Measurements from ENCODE around the gene RPL41. TPM values are rescaled to one million over a fixed set of nuclear protein-coding genes. Genes with fewer than 3 reads are reported as not detected.

RPL41 gene
- total and polyA plus RNA-seq, 9 of the 15 experiments (the other 6 are each of a cell fraction or from before 2014, with no cell fraction given): 3,403 to 11,276 (median 5,604) TPM

- peak; percentile 32 to 34; a peak in 1 of 4 replicates for TF ChIP-seq SIN3A (IDR thresholded peaks at IDR 0.05; ENCODE audit: borderline replicate concordance in 2 of 2, control insufficient read depth in 1 of 2, low read depth in 2 of 2, low read length in 2 of 2)
These were observed 41.8 kb downstream of the RPL41 start, which contains the start of gene MYL6 (continued) for GRCh38 chr12:56158029-56158925.

DNA sequence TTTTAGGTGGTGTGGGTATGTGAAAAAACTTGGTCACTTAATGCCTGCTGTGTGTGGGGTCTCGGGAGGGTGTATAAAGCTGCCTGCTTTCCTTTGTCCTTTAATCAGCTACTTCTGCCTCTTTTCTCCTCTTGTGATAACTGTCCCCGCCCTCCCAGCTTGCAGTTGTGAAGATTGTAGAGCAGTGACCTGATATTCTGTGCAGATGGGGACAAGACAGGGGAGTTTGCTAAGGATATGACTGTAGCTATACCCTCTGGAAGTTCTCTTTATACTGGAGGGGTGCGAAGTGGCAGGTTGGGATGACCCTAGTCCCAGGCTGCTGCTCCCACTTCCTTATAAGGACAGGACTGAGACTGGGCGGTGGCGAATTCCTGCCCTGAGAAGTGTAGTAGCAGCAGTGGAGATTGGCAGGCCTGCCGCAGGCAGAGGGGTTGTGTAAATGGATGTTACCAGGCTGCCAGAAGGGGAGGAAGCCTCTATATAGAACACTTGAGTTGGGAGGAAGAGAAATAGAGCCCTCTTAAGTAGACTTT is 42.6 kb downstream of the RPL41 start:
- peaks cover 40% of the 10 kb centered on the region for H3K79me2 ChIP-seq (ENCODE audit: control insufficient read depth, insufficient read depth, low read length)
- peak overlapping the region; percentile 80 for H3K4me2 ChIP-seq (ENCODE audit: insufficient read depth, low read length)
- no peak overlapping the region for H2AFZ ChIP-seq (ENCODE audit: low read depth, low read length)
- H3K9me1 ChIP-seq (ENCODE audit: control insufficient read depth, insufficient read depth, low read length): peaks cover 3% of the 10 kb centered on the region
- no peaks in the 10 kb centered on the region for H3K27me3 ChIP-seq (ENCODE audit: control insufficient read depth in 2 of 2, insufficient read depth in 2 of 2, low read length in 2 of 2)
- ChIA-PET POLR2A (interaction anchor here (0.6 to 8.9 kb wide), 17 partner anchors 8 to 162 kb away, joined by 3 to 124 read pairs (median 6); partner anchors contain the start of genes ERBB3, ESYT1, RNF41 and RPL41), CTCF (ENCODE audit: low intra/inter-chr PET ratio) (interaction anchor here (0.7 to 2.6 kb wide), 2 partner anchors 33 to 43 kb away, joined by 3 to 7 read pairs; no protein-coding TSS in a partner anchor)
- H3K4me3 ChIP-seq: peak overlapping the region; percentile 90
- peaks cover 64% of the 10 kb centered on the region for H3K36me3 ChIP-seq (ENCODE audit: control insufficient read depth, insufficient read depth, low read length)
- no peaks in the 10 kb centered on the region for H3K9me3 ChIP-seq (replicated peaks; ENCODE audit: control insufficient read depth, insufficient read depth, low read depth, low read length)
- intact Hi-C loops (cut with micrococcal nuclease): loop anchor here (1.0 to 5.0 kb wide), 2 partner anchors 32 to 42 kb away; partner anchors contain the start of genes RPL41 and ZC3H10
- in situ Hi-C loops (cut with MboI): no loop called here
- peak; percentile 23 for ATAC-seq
- peak overlapping the region; percentile 93 to 98 for H3K9ac ChIP-seq (ENCODE audit: insufficient read depth in 1 of 2, low read depth in 2 of 2, low read length in 2 of 2)
- H4K20me1 ChIP-seq (replicated peaks; ENCODE audit: control insufficient read depth, insufficient read depth, low read length): peaks cover 34% of the 10 kb centered on the region; the same call in 1 of the 2 replicates
- DNase-seq (ENCODE audit: extremely low read depth in 1 of 4, low spot score in 3 of 4): peak in 2 of 4 experiments; percentile 47 to 73
- WGBS (ENCODE audit: insufficient coverage, low coverage, missing lambda C conversion rate): 1% methylated on average over 6 of the region's 6 CpGs
- no TSS peak for BruUV-seq (replicated peaks)
- peak overlapping the region; percentile 98 for H3K27ac ChIP-seq (ENCODE audit: extremely low read depth, low read depth, low read length)
- H3K4me1 ChIP-seq (replicated peaks in 1 of 2; ENCODE audit: control insufficient read depth in 2 of 2, insufficient read depth in 2 of 2, low read length in 2 of 2): peaks cover 33 to 46% of the 10 kb centered on the region in 2 experiments; a peak in 4 of 5 replicates
- peak; percentile 70 for FAIRE-seq
- TF ChIP-seq SLC30A9 (CRISPR knock-in tag; IDR thresholded peaks at IDR 0.05) (no peak), CHD1 (IDR thresholded peaks at IDR 0.05; ENCODE audit: low read length) (peak; percentile 6), POLR2AphosphoS2 (IDR thresholded peaks at IDR 0.05; ENCODE audit: low read length) (no peak), SRF (CRISPR knock-in tag; IDR thresholded peaks at IDR 0.05) (peak; percentile 58 to 97; a peak in 3 of 4 replicates), PTBP1 (IDR thresholded peaks at IDR 0.05; ENCODE audit: low read depth, low read length) (peak; percentile 70; the same call in 1 of the 2 replicates), CREB1 (IDR thresholded peaks at IDR 0.05) (peak; percentile 37; the same call in 1 of the 2 replicates), CREB1 (CRISPR knock-in tag; IDR thresholded peaks at IDR 0.05) (no peak), ZNF134 (CRISPR knock-in tag; conservative IDR thresholded peaks at IDR 0.05) (no peak), NFYB (IDR thresholded peaks at IDR 0.05; ENCODE audit: extremely low read depth, insufficient read length) (no peak), ATF1 (CRISPR knock-in tag; IDR thresholded peaks at IDR 0.05) (no peak), ATF1 (tag; IDR thresholded peaks at IDR 0.05) (no peak), POLR2AphosphoS5 (IDR thresholded peaks at IDR 0.05; ENCODE audit: control insufficient read depth, insufficient read depth, low read depth, low read length) (peak; percentile 27; the same call in 1 of the 2 replicates)
- TF ChIP-seq, protein P1, sequence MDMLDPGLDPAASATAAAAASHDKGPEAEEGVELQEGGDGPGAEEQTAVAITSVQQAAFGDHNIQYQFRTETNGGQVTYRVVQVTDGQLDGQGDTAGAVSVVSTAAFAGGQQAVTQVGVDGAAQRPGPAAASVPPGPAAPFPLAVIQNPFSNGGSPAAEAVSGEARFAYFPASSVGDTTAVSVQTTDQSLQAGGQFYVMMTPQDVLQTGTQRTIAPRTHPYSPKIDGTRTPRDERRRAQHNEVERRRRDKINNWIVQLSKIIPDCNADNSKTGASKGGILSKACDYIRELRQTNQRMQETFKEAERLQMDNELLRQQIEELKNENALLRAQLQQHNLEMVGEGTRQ (CRISPR knock-in tag; IDR thresholded peaks at IDR 0.05): no peak
- TF ChIP-seq, protein P2, sequence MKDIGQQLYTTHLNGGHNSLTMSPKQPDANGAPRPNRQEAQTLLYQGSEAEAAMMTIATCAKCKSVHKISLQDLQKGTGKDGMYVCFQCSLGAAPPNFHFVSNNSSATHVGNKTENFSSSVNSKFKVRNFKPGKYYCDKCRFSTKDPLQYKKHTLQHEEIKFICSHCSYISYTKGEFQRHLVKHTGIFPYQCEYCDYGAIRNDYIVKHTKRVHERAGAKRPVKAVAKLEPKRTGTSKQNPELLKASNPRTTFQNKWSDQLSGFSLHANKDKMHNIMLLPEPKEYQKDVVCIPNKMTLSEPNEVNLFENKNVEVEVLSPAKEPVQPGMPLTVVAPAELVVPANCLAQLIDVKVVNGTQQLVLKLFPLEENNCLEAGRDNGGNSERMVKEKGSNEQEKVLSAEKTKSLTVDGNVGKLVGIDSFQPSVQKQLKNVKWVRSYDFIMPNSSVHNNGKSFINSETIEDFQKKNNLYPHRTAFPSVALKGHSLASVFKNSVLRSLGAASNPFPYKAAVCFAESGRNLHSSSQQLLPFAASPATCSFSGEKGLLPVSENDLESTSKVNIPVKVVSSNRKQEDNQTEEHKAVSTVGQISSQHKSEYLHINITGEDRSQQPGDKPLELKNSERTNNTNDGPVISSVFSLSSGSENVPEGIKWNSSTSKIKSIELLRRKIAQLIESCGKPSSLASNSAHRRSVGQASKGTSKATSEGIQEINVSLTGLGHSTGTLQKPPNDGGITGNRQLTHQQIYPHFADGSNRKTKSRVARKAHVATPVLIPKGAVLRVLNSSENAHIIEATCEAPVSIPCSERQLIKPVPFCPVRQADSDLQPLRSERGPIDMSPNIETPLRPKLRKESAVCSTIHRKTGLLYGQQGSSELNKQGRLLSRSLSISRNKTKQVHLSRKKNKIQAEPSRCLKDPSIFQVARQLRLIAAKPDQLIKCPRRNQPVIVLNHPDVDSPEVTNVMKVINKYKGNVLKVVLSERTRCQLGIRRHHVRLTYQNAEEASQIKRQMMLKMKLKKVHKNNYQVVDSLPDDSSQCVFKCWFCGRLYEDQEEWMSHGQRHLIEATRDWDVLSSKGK (CRISPR knock-in tag; IDR thresholded peaks at IDR 0.05): no peak

All from K562 (cell line).